Measurements from ENCODE around the gene RER1.
A peak's percentile ranks its signal among the peaks of the same experiment; 100 is the strongest.

The RER1 gene

GRCh38 chr1:2391041-2391930 is at the start of gene RER1, which contains the start of gene MORN1:
Gene RER1, plus strand, starts transcription at chr1:2391841. Its CDS starts 3,950 bp downstream, at chr1:2395791.
Gene MORN1, minus strand, starts transcription at chr1:2391554. Its CDS starts 21 bp downstream, at chr1:2391533.
- TF ChIP-seq GATA1 (IDR thresholded peaks at IDR 0.05; ENCODE audit: low read depth, low read length) (no peak), POLR2A (IDR thresholded peaks at IDR 0.05; ENCODE audit: low read length) (peak; percentile 85)
- peak; percentile 99 to 100 for DNase-seq

- DNase-seq = no peak
- no peak for TF ChIP-seq POLR2A (IDR thresholded peaks at IDR 0.05; ENCODE audit: low read length)
- TF ChIP-seq GATA1 (IDR thresholded peaks at IDR 0.05; ENCODE audit: low read depth, low read length) = no peak
Measured at GRCh38 chr1:2342384-2343022, 49.1 kb upstream of the RER1 start.

GRCh38 chr1:2343023-2343935 is 48.4 kb upstream of the RER1 start:
- TF ChIP-seq POLR2A (IDR thresholded peaks at IDR 0.05; ENCODE audit: low read length) (no peak), GATA1 (IDR thresholded peaks at IDR 0.05; ENCODE audit: low read depth, low read length) (no peak)
- no peak for DNase-seq

GRCh38 chr1:2344121-2344681 is 47.4 kb upstream of the RER1 start:
- TF ChIP-seq POLR2A (IDR thresholded peaks at IDR 0.05; ENCODE audit: low read length) (no peak), GATA1 (IDR thresholded peaks at IDR 0.05; ENCODE audit: low read depth, low read length) (no peak)
- no peak for DNase-seq

GRCh38 chr1:2344744-2345296 is 46.8 kb upstream of the RER1 start:
- TF ChIP-seq POLR2A (IDR thresholded peaks at IDR 0.05; ENCODE audit: low read length) (no peak), GATA1 (IDR thresholded peaks at IDR 0.05; ENCODE audit: low read depth, low read length) (no peak)
- no peak for DNase-seq

GRCh38 chr1:2345297-2346075 is 46.2 kb upstream of the RER1 start:
- TF ChIP-seq GATA1 (IDR thresholded peaks at IDR 0.05; ENCODE audit: low read depth, low read length) (peak; percentile 27), POLR2A (IDR thresholded peaks at IDR 0.05; ENCODE audit: low read length) (no peak)
- peak; percentile 89 to 94 for DNase-seq

GRCh38 chr1:2346691-2347408 is 44.8 kb upstream of the RER1 start:
- DNase-seq = no peak
- TF ChIP-seq GATA1 (IDR thresholded peaks at IDR 0.05; ENCODE audit: low read depth, low read length) (no peak), POLR2A (IDR thresholded peaks at IDR 0.05; ENCODE audit: low read length) (no peak)

GRCh38 chr1:2347409-2347785 is 44.2 kb upstream of the RER1 start:
- no peak for TF ChIP-seq GATA1 (IDR thresholded peaks at IDR 0.05; ENCODE audit: low read depth, low read length)
- no peak for TF ChIP-seq POLR2A (IDR thresholded peaks at IDR 0.05; ENCODE audit: low read length)
- no peak for DNase-seq

- TF ChIP-seq GATA1 (IDR thresholded peaks at IDR 0.05; ENCODE audit: low read depth, low read length) = no peak
- no peak for TF ChIP-seq POLR2A (IDR thresholded peaks at IDR 0.05; ENCODE audit: low read length)
- DNase-seq = no peak
Measured at GRCh38 chr1:2347896-2348295, 43.7 kb upstream of the RER1 start.

GRCh38 chr1:2348346-2349325 is 43.0 kb upstream of the RER1 start:
- TF ChIP-seq GATA1 (IDR thresholded peaks at IDR 0.05; ENCODE audit: low read depth, low read length) = no peak
- DNase-seq = no peak

- TF ChIP-seq GATA1 (IDR thresholded peaks at IDR 0.05; ENCODE audit: low read depth, low read length) (no peak), POLR2A (IDR thresholded peaks at IDR 0.05; ENCODE audit: low read length) (no peak)
- DNase-seq = no peak
Measured at GRCh38 chr1:2349806-2350205, 41.8 kb upstream of the RER1 start.

Measured in erythroblast (primary cell).